H1 (cell line): ENCODE measurements around the gene USHBP1. TPM values are rescaled to one million over a fixed set of nuclear protein-coding genes. Genes with fewer than 3 reads are reported as not detected.

Experiments
- CTCF ChIA-PET: fragments of 300-600 bp; sonication (Branson Sonifier 250); formaldehyde crosslinking; loops from one replicate; lab custom pipeline; 2021; ENCODE audit not compliant: partially characterized antibody; lab: Charles Lee
- POLR2A ChIA-PET: fragments of 300-600 bp; sonication (Branson Sonifier 250); formaldehyde crosslinking; loops from one replicate; lab custom pipeline; 2021; ENCODE audit warnings: inconsistent platforms; ENCODE audit not compliant: partially characterized antibody; lab: Charles Lee
- DNase-seq, 2 experiments: peaks; one replicate each; pipeline versions ENCODE4 v3.0.0 to v3.0.0-alpha.2; 2010 to 2022; ENCODE audit warnings: low spot score in 2 of 2, low read depth in 1 of 2, mixed read lengths in 1 of 2
- FAIRE-seq: peaks from 2 replicates; lab custom pipeline; 2011; peaks lifted over from hg19 to GRCh38; lab: Jason Lieb, UNC
- H2AFZ ChIP-seq: 2 replicates; pipeline ENCODE4 v1.8.1; 2012; ENCODE audit warnings: low read length, inconsistent platforms
- H2AK5ac ChIP-seq: 2 replicates; pipeline ENCODE4 v1.6.1; 2013; ENCODE audit warnings: low read depth, low read length
- H2BK120ac ChIP-seq: replicated peaks from 2 replicates; pipeline ENCODE3; 2013; ENCODE audit warnings: low read depth, low read length, inconsistent platforms
- H2BK12ac ChIP-seq: 2 replicates; pipeline ENCODE4 v1.6.1; 2013; ENCODE audit warnings: low read depth, low read length
- H2BK15ac ChIP-seq: 2 replicates; pipeline ENCODE4 v1.6.1; 2013; ENCODE audit warnings: low read length
- H2BK20ac ChIP-seq: 2 replicates; pipeline ENCODE4 v1.6.1; 2013; ENCODE audit warnings: low read length
- H2BK5ac ChIP-seq: 2 replicates; pipeline ENCODE4 v1.6.1; 2013; ENCODE audit warnings: low read depth, low read length
- H3K14ac ChIP-seq: 2 replicates; pipeline ENCODE4 v1.6.1; 2013; ENCODE audit warnings: inconsistent platforms; ENCODE audit not compliant: insufficient read length
- H3K18ac ChIP-seq: 2 replicates; pipeline ENCODE4 v1.6.1; 2013; ENCODE audit warnings: low read length; ENCODE audit errors: extremely low read depth
- H3K23ac ChIP-seq: 2 replicates; pipeline ENCODE4 v1.6.1; 2013; ENCODE audit warnings: inconsistent platforms; ENCODE audit not compliant: insufficient read length
- H3K23me2 ChIP-seq: 2 replicates; pipeline ENCODE4 v1.6.1; 2013; ENCODE audit warnings: low read depth, low read length
- H3K27ac ChIP-seq: 2 replicates; pipeline ENCODE4 v1.6.1; 2011; ENCODE audit warnings: low read depth, low read length, inconsistent platforms
- H3K27me3 ChIP-seq, 4 experiments: replicated peaks in 1 of 4; 1 replicate in 1 of 4; 2 replicates in 3 of 4; pipeline versions ENCODE4 v1.6.1 to v1.8.1; 2011 to 2013; ENCODE audit warnings: low read length in 3 of 4, mild to moderate bottlenecking in 3 of 4, inconsistent platforms in 2 of 4, mixed read lengths in 2 of 4, moderate library complexity in 1 of 4; ENCODE audit not compliant: control insufficient read depth in 3 of 4, insufficient read depth in 3 of 4; ENCODE audit errors: extremely low read depth in 1 of 4
- H3K36me3 ChIP-seq, 4 experiments: 2 replicates each; pipeline versions ENCODE4 v1.6.1 to v1.8.1; 2011 to 2013; ENCODE audit warnings: mild to moderate bottlenecking in 4 of 4, low read length in 3 of 4, moderate library complexity in 2 of 4, control low read depth in 1 of 4, inconsistent platforms in 1 of 4; ENCODE audit not compliant: insufficient read depth in 4 of 4, control insufficient read depth in 2 of 4
- H3K4ac ChIP-seq: replicated peaks from 2 replicates; pipeline ENCODE3; 2013; ENCODE audit warnings: low read length, low read depth, mixed read lengths, inconsistent platforms; ENCODE audit not compliant: insufficient read length
- H3K4me1 ChIP-seq, 4 experiments: replicated peaks in 1 of 4; 1 replicate in 1 of 4; 2 replicates in 3 of 4; pipeline versions ENCODE4 v1.6.1 to v1.8.1; 2011 to 2013; ENCODE audit warnings: low read length in 3 of 4, inconsistent platforms in 2 of 4, mixed read lengths in 1 of 4; ENCODE audit not compliant: insufficient read depth in 4 of 4, control insufficient read depth in 3 of 4
- H3K4me2 ChIP-seq, 2 experiments: 2 replicates each; pipeline versions ENCODE4 v1.6.1 to v1.8.1; 2011 to 2013; ENCODE audit warnings: low read depth in 2 of 2, low read length in 2 of 2, control low read depth in 1 of 2, inconsistent platforms in 1 of 2, mild to moderate bottlenecking in 1 of 2; ENCODE audit not compliant: insufficient read depth in 1 of 2
- H3K4me3 ChIP-seq, 4 experiments: fragments of 200-600, 300-600 bp in 1 of 4; sonication (generic), shearing (Covaris generic), sonication (Bioruptor Twin) in 1 of 4; 2 replicates each; pipeline versions ENCODE4 v1.5.1 to v1.8.1; 2011 to 2016; ENCODE audit warnings: low read length in 4 of 4, low read depth in 3 of 4, control low read depth in 2 of 4, inconsistent platforms in 2 of 4, mild to moderate bottlenecking in 2 of 4, mixed read lengths in 1 of 4, moderate library complexity in 1 of 4; ENCODE audit not compliant: insufficient read depth in 2 of 4; ENCODE audit errors: extremely low read depth in 1 of 4
- H3K56ac ChIP-seq: replicated peaks from 2 replicates; pipeline ENCODE3; 2013; ENCODE audit warnings: low read depth, mild to moderate bottlenecking, mixed read lengths, low read length, inconsistent platforms; ENCODE audit not compliant: insufficient read length
- H3K79me1 ChIP-seq: 2 replicates; pipeline ENCODE4 v1.6.1; 2013; ENCODE audit warnings: low read depth, low read length, control low read depth
- H3K79me2 ChIP-seq, 2 experiments: 2 replicates each; pipeline versions ENCODE4 v1.6.1 to v1.8.1; 2012 to 2013; ENCODE audit warnings: low read length in 2 of 2, mild to moderate bottlenecking in 2 of 2, inconsistent platforms in 1 of 2; ENCODE audit not compliant: insufficient read depth in 2 of 2, control insufficient read depth in 1 of 2
- H3K9ac ChIP-seq, 4 experiments: replicated peaks in 1 of 4; 1 replicate in 1 of 4; 2 replicates in 3 of 4; pipeline versions ENCODE4 v1.6.1 to v1.8.1; 2011 to 2013; ENCODE audit warnings: low read depth in 3 of 4, low read length in 3 of 4, control low read depth in 2 of 4, mild to moderate bottlenecking in 2 of 4, moderate library complexity in 2 of 4, inconsistent platforms in 1 of 4; ENCODE audit errors: extremely low read depth in 1 of 4
- H3K9me3 ChIP-seq, 2 experiments: 2 replicates each; pipeline versions ENCODE4 v1.6.1 to v1.8.1; 2012 to 2013; ENCODE audit warnings: mild to moderate bottlenecking in 2 of 2, moderate library complexity in 2 of 2, control low read depth in 1 of 2, inconsistent platforms in 1 of 2, low read depth in 1 of 2, low read length in 1 of 2, mixed read lengths in 1 of 2; ENCODE audit not compliant: insufficient read depth in 2 of 2
- H4K20me1 ChIP-seq, 2 experiments: replicated peaks in 1 of 2; 2 replicates each; pipeline versions ENCODE3 to v1.8.1; 2011 to 2013; ENCODE audit warnings: inconsistent platforms in 2 of 2, low read length in 2 of 2, mild to moderate bottlenecking in 1 of 2; ENCODE audit not compliant: insufficient read depth in 2 of 2, control insufficient read depth in 1 of 2
- H4K5ac ChIP-seq: 2 replicates; pipeline ENCODE4 v1.6.1; 2013; ENCODE audit warnings: low read length, low read depth, mixed read lengths, inconsistent platforms; ENCODE audit not compliant: insufficient read length
- H4K8ac ChIP-seq: 2 replicates; pipeline ENCODE4 v1.8.0; 2013; ENCODE audit warnings: mild to moderate bottlenecking, moderate library complexity, low read length, inconsistent platforms; ENCODE audit not compliant: insufficient read depth; ENCODE audit errors: extremely low read depth
- H4K91ac ChIP-seq: replicated peaks from 2 replicates; pipeline ENCODE3; 2013; ENCODE audit warnings: low read length, mixed read lengths, inconsistent platforms; ENCODE audit not compliant: insufficient read length
- CREB1 ChIP-seq: IDR thresholded peaks from 2 replicates; pipeline ENCODE4 v1.6.1; 2012; ENCODE audit warnings: inconsistent platforms
- EZH2 ChIP-seq: fragments of 200-600 bp; sonication (generic); IDR thresholded peaks from 2 replicates; pipeline ENCODE4 v1.7.1; 2012; ENCODE audit warnings: low read depth, mild to moderate bottlenecking, moderate library complexity, low read length, inconsistent platforms; ENCODE audit not compliant: severe bottlenecking
- FOSL1 ChIP-seq: IDR thresholded peaks from 2 replicates; pipeline ENCODE4 v1.6.1; 2011; ENCODE audit warnings: mild to moderate bottlenecking, low read depth, low read length, moderate library complexity; ENCODE audit not compliant: insufficient read depth
- GABPA ChIP-seq: IDR thresholded peaks from 2 replicates; pipeline ENCODE4 v1.6.1; 2011; ENCODE audit warnings: mild to moderate bottlenecking, low read length, moderate library complexity, borderline replicate concordance; ENCODE audit not compliant: insufficient read depth
- POU5F1 ChIP-seq: IDR thresholded peaks from 2 replicates; pipeline ENCODE4 v1.6.1; 2011; ENCODE audit warnings: low read depth, mild to moderate bottlenecking, low read length, moderate library complexity
- TEAD4 ChIP-seq: IDR thresholded peaks from 2 replicates; pipeline ENCODE4 v1.6.1; 2012; ENCODE audit warnings: low read depth, low read length, inconsistent platforms, mixed read lengths
- WGBS, 2 experiments: shearing (Covaris generic) in 1 of 2; methylation state at CpG; one replicate each; pipeline versions ENCODE4 v1.1.6 to v1.1.7; 2013 to 2015; ENCODE audit warnings: low lambda C conversion rate in 2 of 2, mixed read lengths in 2 of 2, inconsistent platforms in 1 of 2, low coverage in 1 of 2, missing lambda C conversion rate in 1 of 2; ENCODE audit not compliant: insufficient replicate concordance in 2 of 2, insufficient coverage in 1 of 2, insufficient read length in 1 of 2; ENCODE audit errors: extremely low coverage in 1 of 2, missing lambda C conversion rate in 1 of 2; 5-methylcytosine and 5-hydroxymethylcytosine counted together
- polyA plus RNA-seq, 7 experiments: library from polyadenylated mRNA; depleted of rRNA in 3 of 7; stranded (reverse) in 5 of 7; unstranded in 2 of 7; fragments of >200 nt in 5 of 7; fragments of 200-250 nt in 2 of 7; gene quantifications; 1 replicate in 5 of 7; 2 replicates in 1 of 7; 4 replicates in 1 of 7; pipeline versions ENCODE4 v1.2.1 to v1.2.3, GENCODE V29; 2011 to 2013; ENCODE audit warnings: missing spikeins in 2 of 7, mixed read lengths in 2 of 7
- total RNA-seq: library from RNA; stranded (reverse); fragmentation: NEBNext Ultra II Directional; extraction: Animal tissue kit (Norgen Biotek cat#: 25700); gene quantifications from 2 replicates; pipeline ENCODE4 v1.2.1, GENCODE V29; 2021
- TF ChIP-seq, protein P1 (sequence below): IDR thresholded peaks from 2 replicates; pipeline ENCODE4 v1.6.1; 2012; ENCODE audit warnings: low read length, inconsistent platforms
- TF ChIP-seq, protein P2 (sequence below): IDR thresholded peaks from 2 replicates; pipeline ENCODE4 v1.6.1; 2012; ENCODE audit warnings: inconsistent platforms

USHBP1 gene
- total and polyA plus RNA-seq, 2 of the 8 experiments (the other 6 are each of a cell fraction or from before 2014, with no cell fraction given), result 5.0 to 7.5 TPM

- Histone ChIP-seq H3K9me3 (no peaks in the 10 kb centered on the region), H3K56ac (peak within 1 kb of the TSS; percentile 70), H3K27me3 (no peaks in the 10 kb centered on the region), H2BK15ac (no peak within 1 kb of the TSS), H4K91ac (peak within 1 kb of the TSS; percentile 63), H3K4ac (peak within 1 kb of the TSS; percentile 50), H2AFZ (no peak within 1 kb of the TSS), H3K23me2 (peaks cover 9% of the 10 kb centered on the region), H2BK120ac (no peak within 1 kb of the TSS), H3K4me1 (peaks cover 5 to 14% (median 7%) of the 10 kb centered on the region in 4 experiments; a peak in 6 of 7 replicates), H3K79me2 (peaks cover 8 to 36% of the 10 kb centered on the region in 2 experiments; a peak in 3 of 4 replicates), H3K79me1 (peaks cover 21% of the 10 kb centered on the region), H3K18ac (peak within 1 kb of the TSS; percentile 78), H4K8ac (peak within 1 kb of the TSS; percentile 93), H3K36me3 (peaks cover under 1 to 7% (median 4%) of the 10 kb centered on the region in 4 experiments), H2BK5ac (peak within 1 kb of the TSS; percentile 84), H3K23ac (no peak within 1 kb of the TSS), H3K14ac (no peak within 1 kb of the TSS), H2BK20ac (no peak within 1 kb of the TSS), H4K5ac (peak within 1 kb of the TSS; percentile 45), H3K4me2 (peak within 1 kb of the TSS; percentile 72 to 82), H4K20me1 (peaks cover 0 to 14% of the 10 kb centered on the region in 2 experiments), H3K9ac (peak within 1 kb of the TSS; percentile 55 to 71 (median 65)), H2AK5ac (no peak within 1 kb of the TSS; the same call in 1 of the 2 replicates), H3K27ac (peak within 1 kb of the TSS; percentile 27; the same call in 1 of the 2 replicates), H3K4me3 (peak within 1 kb of the TSS; percentile 76 to 92 (median 80)), H2BK12ac (0 out of 2 replicates have a peak within 1 kb of the TSS, but pooled peaks have one; percentile 12)
- peak; percentile 95 to 99 for DNase-seq
- 1% methylated on average over 46 of the region's 46 CpGs; no CpG with 5 or more reads in 1 of the 2 experiments for WGBS, 2 experiments
- ChIA-PET CTCF (interaction anchor here (0.8 to 2.4 kb wide), 13 partner anchors 8 to 211 kb away, joined by 3 to 13 read pairs (median 3); partner anchors contain the start of gene USE1), POLR2A (interaction anchor here (0.7 to 18.5 kb wide), 16 partner anchors 9 to 129 kb away, joined by 3 to 329 read pairs (median 3); partner anchors contain the start of genes ANO8, BABAM1, CCDC194 and USE1)
- peak; percentile 96 for FAIRE-seq
- TF ChIP-seq CREB1, result peak; percentile 80
- no peak for TF ChIP-seq POU5F1
- TF ChIP-seq FOSL1, result no peak
- no peak for TF ChIP-seq TEAD4
- TF ChIP-seq EZH2, result no peak
- TF ChIP-seq, protein P1, sequence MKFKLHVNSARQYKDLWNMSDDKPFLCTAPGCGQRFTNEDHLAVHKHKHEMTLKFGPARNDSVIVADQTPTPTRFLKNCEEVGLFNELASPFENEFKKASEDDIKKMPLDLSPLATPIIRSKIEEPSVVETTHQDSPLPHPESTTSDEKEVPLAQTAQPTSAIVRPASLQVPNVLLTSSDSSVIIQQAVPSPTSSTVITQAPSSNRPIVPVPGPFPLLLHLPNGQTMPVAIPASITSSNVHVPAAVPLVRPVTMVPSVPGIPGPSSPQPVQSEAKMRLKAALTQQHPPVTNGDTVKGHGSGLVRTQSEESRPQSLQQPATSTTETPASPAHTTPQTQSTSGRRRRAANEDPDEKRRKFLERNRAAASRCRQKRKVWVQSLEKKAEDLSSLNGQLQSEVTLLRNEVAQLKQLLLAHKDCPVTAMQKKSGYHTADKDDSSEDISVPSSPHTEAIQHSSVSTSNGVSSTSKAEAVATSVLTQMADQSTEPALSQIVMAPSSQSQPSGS, result no peak
- TF ChIP-seq GABPA, result peak; percentile 85; the same call in 1 of the 2 replicates
- TF ChIP-seq, protein P2, sequence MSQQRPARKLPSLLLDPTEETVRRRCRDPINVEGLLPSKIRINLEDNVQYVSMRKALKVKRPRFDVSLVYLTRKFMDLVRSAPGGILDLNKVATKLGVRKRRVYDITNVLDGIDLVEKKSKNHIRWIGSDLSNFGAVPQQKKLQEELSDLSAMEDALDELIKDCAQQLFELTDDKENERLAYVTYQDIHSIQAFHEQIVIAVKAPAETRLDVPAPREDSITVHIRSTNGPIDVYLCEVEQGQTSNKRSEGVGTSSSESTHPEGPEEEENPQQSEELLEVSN, result no peak
Observed at GRCh38 chr19:17309198-17309964, 44.8 kb upstream of the USHBP1 start, which contains the start of gene DDA1. TSS of gene DDA1 (plus strand) at chr19:17309563. CDS start at chr19:17309655, 92 bp downstream.
